ENCODE results near the gene SNX8. TPM values are rescaled to one million over a fixed set of nuclear protein-coding genes. Genes with fewer than 3 reads are reported as not detected.

The SNX8 gene
- total and polyA plus RNA-seq, 2 of the 8 experiments (the other 6 are each of a cell fraction or from before 2014, with no cell fraction given): 46.2 to 70.8 TPM

DNA sequence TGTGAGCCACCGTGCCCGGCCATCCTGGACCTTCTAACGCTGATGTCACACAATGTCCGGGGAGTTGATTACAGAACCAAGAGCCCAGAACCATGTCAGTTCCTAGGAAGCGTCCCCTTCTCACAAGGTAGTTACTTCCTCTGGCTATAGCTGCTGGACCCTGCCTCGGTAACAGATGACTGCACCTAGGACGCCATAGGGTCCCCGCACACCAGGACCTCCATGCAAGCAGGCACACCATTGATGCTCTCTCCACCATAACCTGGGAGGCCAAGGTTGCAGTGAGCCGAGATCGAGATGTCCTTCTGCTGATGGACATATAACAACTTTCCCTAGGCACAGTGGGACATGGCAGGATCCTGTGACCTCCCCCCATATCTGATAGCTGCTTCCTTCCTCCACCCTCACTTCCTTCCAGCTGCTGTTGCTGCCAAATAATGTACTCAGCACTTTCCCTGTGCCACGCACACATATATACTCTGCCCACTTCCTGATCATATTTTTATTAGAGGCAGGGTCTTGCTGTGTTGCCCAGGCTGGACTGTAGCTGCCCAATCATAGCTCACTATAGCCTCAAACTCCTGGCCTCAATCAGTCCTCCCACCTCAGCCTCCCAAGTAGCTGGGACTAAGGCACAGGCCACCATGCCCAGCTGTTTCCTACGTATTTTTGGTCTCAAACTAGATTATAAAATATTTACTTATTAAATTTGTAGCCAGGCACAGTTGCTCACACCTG, 3.5 kb upstream of the SNX8 start:
- Histone ChIP-seq H2BK20ac (ENCODE audit: low read length) (peak overlapping the region; percentile 40; the same call in 1 of the 2 replicates), H3K27me3 (replicated peaks in 1 of 4; ENCODE audit: control insufficient read depth in 3 of 4, extremely low read depth in 1 of 4, insufficient read depth in 3 of 4, low read length in 3 of 4) (no peaks in the 10 kb centered on the region), H4K20me1 (replicated peaks in 1 of 2; ENCODE audit: control insufficient read depth in 1 of 2, insufficient read depth in 2 of 2, low read length in 2 of 2) (no peaks in the 10 kb centered on the region), H3K4me1 (replicated peaks in 1 of 4; ENCODE audit: control insufficient read depth in 3 of 4, insufficient read depth in 4 of 4, low read length in 3 of 4) (no peaks in the 10 kb centered on the region), H3K4me3 (ENCODE audit: extremely low read depth in 1 of 4, insufficient read depth in 2 of 4, low read depth in 3 of 4, low read length in 4 of 4) (no peak overlapping the region), H3K14ac (ENCODE audit: insufficient read length) (no peak overlapping the region), H4K8ac (ENCODE audit: extremely low read depth, insufficient read depth, low read length) (no peak overlapping the region; the same call in 1 of the 2 replicates), H3K23me2 (ENCODE audit: low read depth, low read length) (peaks cover 6% of the 10 kb centered on the region; the same call in 1 of the 2 replicates), H3K23ac (ENCODE audit: insufficient read length) (no peak overlapping the region), H3K79me2 (ENCODE audit: control insufficient read depth in 1 of 2, insufficient read depth in 2 of 2, low read length in 2 of 2) (peaks cover 0 to 4% of the 10 kb centered on the region in 2 experiments; a peak in 1 of 4 replicates), H2AK5ac (ENCODE audit: low read depth, low read length) (peak overlapping the region; percentile 53; the same call in 1 of the 2 replicates), H3K9ac (replicated peaks in 1 of 4; ENCODE audit: extremely low read depth in 1 of 4, low read depth in 3 of 4, low read length in 3 of 4) (no peak overlapping the region), H3K36me3 (ENCODE audit: control insufficient read depth in 2 of 4, insufficient read depth in 4 of 4, low read length in 3 of 4) (no peaks in the 10 kb centered on the region), H3K56ac (replicated peaks; ENCODE audit: insufficient read length, low read depth, low read length) (no peak overlapping the region), H2BK15ac (ENCODE audit: low read length) (no peak overlapping the region), H2BK120ac (replicated peaks; ENCODE audit: low read depth, low read length) (no peak overlapping the region), H4K5ac (ENCODE audit: insufficient read length, low read depth, low read length) (no peak overlapping the region), H3K18ac (ENCODE audit: extremely low read depth, low read length) (no peak overlapping the region; the same call in 1 of the 2 replicates), H2BK12ac (ENCODE audit: low read depth, low read length) (0 out of 2 replicates have a peak overlapping the region, but pooled peaks have one; percentile 50), H3K27ac (ENCODE audit: low read depth, low read length) (no peak overlapping the region), H3K4me2 (ENCODE audit: insufficient read depth in 1 of 2, low read depth in 2 of 2, low read length in 2 of 2) (no peak overlapping the region), H4K91ac (replicated peaks; ENCODE audit: insufficient read length, low read length) (no peak overlapping the region), H3K79me1 (ENCODE audit: low read depth, low read length) (0 out of 2 replicates have a peak, but pooled peaks cover 2% of the 10 kb centered on the region), H3K9me3 (ENCODE audit: insufficient read depth in 2 of 2, low read depth in 1 of 2, low read length in 1 of 2) (no peaks in the 10 kb centered on the region), H2BK5ac (ENCODE audit: low read depth, low read length) (no peak overlapping the region), H2AFZ (ENCODE audit: low read length) (no peak overlapping the region), H3K4ac (replicated peaks; ENCODE audit: insufficient read length, low read depth, low read length) (no peak overlapping the region)
- DNase-seq (ENCODE audit: low read depth in 1 of 2, low spot score in 2 of 2): no peak
- ChIA-PET CTCF (ENCODE audit: partially characterized antibody) (interaction anchor here (0.6 to 1.5 kb wide), 7 partner anchors 13 to 1251 kb away, joined by 3 to 6 read pairs (median 3); partner anchors contain the start of genes MRM2 and NUDT1), POLR2A (ENCODE audit: partially characterized antibody) (interaction anchor here (0.9 to 2.4 kb wide), 11 partner anchors 9 to 67 kb away, joined by 3 to 12 read pairs (median 4); partner anchors contain the start of gene EIF3B)
- 89% methylated on average over 12 of the region's 12 CpGs; no CpG with 5 or more reads in 1 of the 2 experiments for WGBS, 2 experiments (ENCODE audit: extremely low coverage in 1 of 2, insufficient coverage in 1 of 2, insufficient read length in 1 of 2, insufficient replicate concordance in 2 of 2, low coverage in 1 of 2, low lambda C conversion rate in 2 of 2, missing lambda C conversion rate in 1 of 2)
- TF ChIP-seq EP300 (IDR thresholded peaks at IDR 0.05; ENCODE audit: borderline replicate concordance in 1 of 2, low read depth in 2 of 2, low read length in 2 of 2): no peak
- TF ChIP-seq RFX5 (IDR thresholded peaks at IDR 0.05; ENCODE audit: borderline replicate concordance, low read depth, low read length): peak; percentile 62; the same call in 1 of the 2 replicates
- FAIRE-seq: no peak
